WI38 (cell line): ENCODE results near the gene MIF4GD.

Source experiments
- H3K4me3 ChIP-seq: 2 replicates; pipeline ENCODE4 v1.5.1; 2011; ENCODE audit warnings: low read depth, mild to moderate bottlenecking, control low read depth, low read length
- CTCF ChIP-seq: IDR thresholded peaks from 2 replicates; pipeline ENCODE4 v1.5.1; 2012; ENCODE audit warnings: low read depth, mild to moderate bottlenecking, control low read depth, low read length

The MIF4GD gene

GRCh38 chr17:75237100-75238014 is 33.7 kb downstream of the MIF4GD start:
- no peak for TF ChIP-seq CTCF

DNA sequence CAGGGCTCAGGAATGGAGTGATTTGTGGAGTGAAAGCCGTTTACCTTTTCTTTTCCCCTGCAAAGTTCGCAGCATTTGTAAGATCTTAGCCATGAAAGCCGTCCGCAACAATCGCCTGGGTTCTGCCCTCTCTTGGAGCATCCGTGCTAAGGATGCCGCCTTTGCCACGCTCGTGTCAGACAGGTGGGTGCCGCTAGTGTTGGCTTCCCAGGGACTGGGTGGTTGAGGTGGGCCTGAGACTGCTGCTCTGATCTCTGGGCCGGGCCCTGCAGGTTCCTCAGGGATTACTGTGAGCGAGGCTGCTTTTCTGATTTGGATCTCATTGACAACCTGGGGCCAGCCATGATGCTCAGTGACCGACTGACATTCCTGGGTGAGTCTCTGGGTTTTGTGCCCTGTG is 38.2 kb downstream of the MIF4GD start:
- H3K4me3 ChIP-seq = no peak overlapping the region
- no peak for TF ChIP-seq CTCF

More at GRCh38 chr17:75237100-75238014, 33.7 kb downstream of the MIF4GD start:
- no peak overlapping the region for H3K4me3 ChIP-seq

DNA sequence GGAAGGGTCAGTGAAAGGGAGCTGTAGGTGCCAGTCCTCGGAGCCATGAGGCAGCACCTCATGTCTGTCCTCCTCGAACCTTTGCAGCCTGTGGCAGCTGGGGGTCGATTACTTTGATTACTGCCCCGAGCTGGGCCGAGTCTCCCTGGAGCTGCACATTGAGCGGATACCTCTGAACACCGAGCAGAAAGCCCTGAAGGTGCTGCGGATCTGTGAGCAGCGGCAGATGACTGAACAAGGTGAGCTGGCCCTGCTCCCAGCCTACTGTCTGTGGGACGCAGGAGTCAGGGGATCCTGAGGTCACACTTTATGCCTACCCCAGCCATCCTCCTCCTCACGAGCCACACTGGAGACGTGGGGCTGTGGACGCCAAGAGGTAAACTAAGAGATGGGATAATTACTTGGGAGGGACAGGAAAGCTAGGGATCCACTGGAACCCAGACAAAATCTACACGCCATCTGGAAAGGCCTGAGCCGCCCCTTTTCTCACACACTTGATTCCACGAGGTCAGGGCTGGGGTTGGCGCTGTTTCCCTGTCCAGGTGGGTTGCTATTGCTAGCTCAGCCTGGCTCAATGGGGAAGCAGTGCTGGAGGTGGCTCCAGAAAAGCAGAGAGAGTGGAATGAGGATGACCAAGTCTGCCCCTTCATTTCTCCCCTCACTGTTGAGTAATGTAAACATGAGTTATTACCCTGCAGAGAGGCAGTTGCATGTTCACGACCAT is 39.1 kb downstream of the MIF4GD start:
- no peak for TF ChIP-seq CTCF
- no peak overlapping the region for H3K4me3 ChIP-seq

GRCh38 chr17:75231071-75231470 is 40.0 kb downstream of the MIF4GD start:
- TF ChIP-seq CTCF = no peak
- H3K4me3 ChIP-seq = no peak overlapping the region

DNA sequence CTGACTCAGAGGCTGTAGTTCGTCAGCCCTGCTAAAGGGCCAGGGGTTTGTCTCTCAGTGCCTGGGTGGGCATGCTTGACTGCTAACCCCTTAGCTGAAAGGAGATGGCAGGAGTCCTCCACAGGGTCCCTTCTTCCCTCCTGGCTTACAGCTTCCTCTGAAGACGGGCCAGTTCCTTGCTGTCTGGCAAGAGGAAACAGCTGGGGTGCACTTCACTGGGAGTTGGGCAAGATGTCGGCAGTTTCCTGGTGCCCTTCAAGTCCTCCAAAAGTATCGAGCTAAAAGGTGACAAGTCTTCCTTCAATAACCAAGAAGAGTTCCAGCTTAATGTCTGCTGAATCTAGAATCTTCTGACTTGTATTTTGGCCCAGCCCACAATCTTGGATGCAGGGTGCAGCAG is 42.2 kb downstream of the MIF4GD start:
- H3K4me3 ChIP-seq = no peak overlapping the region
- TF ChIP-seq CTCF = no peak

- H3K4me3 ChIP-seq = no peak overlapping the region
- no peak for TF ChIP-seq CTCF
These were observed 42.7 kb downstream of the MIF4GD start for GRCh38 chr17:75228305-75228704.

GRCh38 chr17:75227729-75228128 is 43.3 kb downstream of the MIF4GD start:
- TF ChIP-seq CTCF = no peak

More at GRCh38 chr17:75227729-75228128, 43.3 kb downstream of the MIF4GD start:
- no peak overlapping the region for H3K4me3 ChIP-seq
